Smooth muscle cell (in vitro differentiated cells): ENCODE measurements around the gene FNDC10. TPM values are rescaled to one million over a fixed set of nuclear protein-coding genes. Genes with fewer than 3 reads are reported as not detected.

ENCODE experiments used
- DNase-seq: peaks from one replicate; lab custom pipeline; 2025; ENCODE audit not compliant: unreplicated experiment; lab: John Stamatoyannopoulos, UW
- H2AFZ ChIP-seq: fragments of 200-600 bp; sonication (generic); 2 replicates; pipeline ENCODE4 v1.6.0; 2016; ENCODE audit warnings: antibody characterized with exemption, low read depth, mild to moderate bottlenecking
- H3F3A ChIP-seq: fragments of 200-600 bp; sonication (generic); 2 replicates; pipeline ENCODE4 v1.6.0; 2017; ENCODE audit warnings: antibody characterized with exemption, low read depth
- H3K27ac ChIP-seq: fragments of 200-600 bp; sonication (generic); 2 replicates; pipeline ENCODE4 v1.5.1; 2016; ENCODE audit warnings: low read depth, mild to moderate bottlenecking
- H3K27me3 ChIP-seq: fragments of 200-600 bp; sonication (generic); 2 replicates; pipeline ENCODE4 v1.6.1; 2016; ENCODE audit warnings: low read depth, mild to moderate bottlenecking
- H3K36me3 ChIP-seq: fragments of 200-600 bp; sonication (generic); 2 replicates; pipeline ENCODE4 v1.5.1; 2016; ENCODE audit warnings: low read depth
- H3K4me1 ChIP-seq: fragments of 200-600 bp; sonication (generic); 2 replicates; pipeline ENCODE4 v1.5.1; 2016; ENCODE audit warnings: low read depth
- H3K4me2 ChIP-seq: fragments of 200-600 bp; sonication (generic); 2 replicates; pipeline ENCODE4 v1.6.0; 2016; ENCODE audit warnings: mild to moderate bottlenecking
- H3K4me3 ChIP-seq: fragments of 200-600 bp; sonication (generic); 2 replicates; pipeline ENCODE4 v1.5.1; 2016; ENCODE audit warnings: mild to moderate bottlenecking
- H3K79me2 ChIP-seq: fragments of 200-600 bp; sonication (generic); 2 replicates; pipeline ENCODE4 v1.6.0; 2016; ENCODE audit warnings: low read depth, mild to moderate bottlenecking
- H3K9ac ChIP-seq: fragments of 200-600 bp; sonication (generic); 2 replicates; pipeline ENCODE4 v1.6.0; 2016; ENCODE audit warnings: low read depth
- H3K9me3 ChIP-seq: fragments of 200-600 bp; sonication (generic); replicated peaks from 2 replicates; pipeline ENCODE4 v1.5.1; 2016; ENCODE audit warnings: low read depth
- H4K20me1 ChIP-seq: fragments of 200-600 bp; sonication (generic); 2 replicates; pipeline ENCODE4 v1.6.0; 2016; ENCODE audit warnings: low read depth
- CTCF ChIP-seq: fragments of 200-600 bp; sonication (generic); IDR thresholded peaks from 2 replicates; pipeline ENCODE4 v1.5.1; 2017; ENCODE audit warnings: borderline replicate concordance, mild to moderate bottlenecking, antibody characterized with exemption; ENCODE audit not compliant: insufficient read depth, poor library complexity, severe bottlenecking
- WGBS: methylation state at CpG from one replicate; pipeline ENCODE4 v1.1.7; 2016; ENCODE audit warnings: low lambda C conversion rate; 5-methylcytosine and 5-hydroxymethylcytosine counted together
- polyA plus RNA-seq: library from polyadenylated mRNA; unstranded; fragments of >200 nt; fragmentation: Nextera tagmentation; extraction: Ambion mirVana; gene quantifications from 2 replicates; pipeline ENCODE4 v1.2.1, GENCODE V29; 2016
- total RNA-seq: library from RNA; depleted of rRNA; stranded (reverse); fragments of >200 nt; gene quantifications from 2 replicates; pipeline ENCODE4 v1.2.3, GENCODE V29; 2014

The FNDC10 gene
- total and polyA plus RNA-seq, 2 experiments from 2014 or later, result 9.1 to 22.5 TPM

GRCh38 chr1:1628754-1629429 is 29.0 kb upstream of the FNDC10 start:
- DNase-seq, result no peak
- H3K9me3 ChIP-seq, result no peaks in the 10 kb centered on the region
- peaks cover 30% of the 10 kb centered on the region for H4K20me1 ChIP-seq
- no peak overlapping the region for H3K4me3 ChIP-seq
- H3K27ac ChIP-seq, result no peak overlapping the region
- H3K27me3 ChIP-seq, result no peaks in the 10 kb centered on the region
- H3K36me3 ChIP-seq, result no peaks in the 10 kb centered on the region
- H3K4me1 ChIP-seq, result peaks cover 3% of the 10 kb centered on the region
- H3F3A ChIP-seq, result peaks cover 3% of the 10 kb centered on the region
- WGBS, result 55% methylated on average over 50 of the region's 53 CpGs
- H3K9ac ChIP-seq, result no peak overlapping the region
- no peak overlapping the region for H3K4me2 ChIP-seq
- no peak for TF ChIP-seq CTCF
- no peaks in the 10 kb centered on the region for H3K79me2 ChIP-seq
- no peak overlapping the region for H2AFZ ChIP-seq

- peaks cover 3% of the 10 kb centered on the region for H3K4me1 ChIP-seq
- H4K20me1 ChIP-seq, result peaks cover 37% of the 10 kb centered on the region
- peaks cover 3% of the 10 kb centered on the region for H3F3A ChIP-seq
- H3K36me3 ChIP-seq, result no peaks in the 10 kb centered on the region
- WGBS, result 97% methylated on average over 51 of the region's 53 CpGs
- H3K79me2 ChIP-seq, result no peaks in the 10 kb centered on the region
- no peak for DNase-seq
- no peak overlapping the region for H2AFZ ChIP-seq
- H3K27ac ChIP-seq, result no peak overlapping the region
- no peak overlapping the region for H3K4me3 ChIP-seq
- H3K4me2 ChIP-seq, result no peak overlapping the region
- no peaks in the 10 kb centered on the region for H3K27me3 ChIP-seq
- H3K9me3 ChIP-seq, result no peaks in the 10 kb centered on the region
- no peak for TF ChIP-seq CTCF
- no peak overlapping the region for H3K9ac ChIP-seq
These were observed 28.2 kb upstream of the FNDC10 start for GRCh38 chr1:1627829-1628753.

- Histone ChIP-seq H2AFZ (no peak overlapping the region), H3K9me3 (no peaks in the 10 kb centered on the region), H3K36me3 (no peaks in the 10 kb centered on the region), H3K4me3 (no peak overlapping the region), H3K79me2 (no peaks in the 10 kb centered on the region), H3K4me2 (no peak overlapping the region), H3K4me1 (peaks cover 3% of the 10 kb centered on the region), H3F3A (peaks cover 6% of the 10 kb centered on the region), H4K20me1 (peaks cover 44% of the 10 kb centered on the region), H3K27me3 (no peaks in the 10 kb centered on the region), H3K9ac (no peak overlapping the region), H3K27ac (no peak overlapping the region)
- TF ChIP-seq CTCF, result no peak
- no peak for DNase-seq
- 88% methylated on average over 33 of the region's 37 CpGs for WGBS
These were observed 27.4 kb upstream of the FNDC10 start for GRCh38 chr1:1627261-1627828.
